A549 treated with GW870086 at 1 μM for 4 hours (cell line): ENCODE measurements around the gene NRF1. TPM values are rescaled to one million over a fixed set of nuclear protein-coding genes. Genes with fewer than 3 reads are reported as not detected.

Experiments used
- total RNA-seq: library from RNA; stranded (reverse); fragments of 200-300 nt; extraction: Qiagen RNA extraction; gene quantifications from 5 replicates; pipeline ENCODE4 v1.2.3, GENCODE V29; 2022; ENCODE audit warnings: low read depth

NRF1 gene
- 9.0 to 12.3 TPM (median 11.1 TPM) in 5 replicates for total RNA-seq

DNA sequence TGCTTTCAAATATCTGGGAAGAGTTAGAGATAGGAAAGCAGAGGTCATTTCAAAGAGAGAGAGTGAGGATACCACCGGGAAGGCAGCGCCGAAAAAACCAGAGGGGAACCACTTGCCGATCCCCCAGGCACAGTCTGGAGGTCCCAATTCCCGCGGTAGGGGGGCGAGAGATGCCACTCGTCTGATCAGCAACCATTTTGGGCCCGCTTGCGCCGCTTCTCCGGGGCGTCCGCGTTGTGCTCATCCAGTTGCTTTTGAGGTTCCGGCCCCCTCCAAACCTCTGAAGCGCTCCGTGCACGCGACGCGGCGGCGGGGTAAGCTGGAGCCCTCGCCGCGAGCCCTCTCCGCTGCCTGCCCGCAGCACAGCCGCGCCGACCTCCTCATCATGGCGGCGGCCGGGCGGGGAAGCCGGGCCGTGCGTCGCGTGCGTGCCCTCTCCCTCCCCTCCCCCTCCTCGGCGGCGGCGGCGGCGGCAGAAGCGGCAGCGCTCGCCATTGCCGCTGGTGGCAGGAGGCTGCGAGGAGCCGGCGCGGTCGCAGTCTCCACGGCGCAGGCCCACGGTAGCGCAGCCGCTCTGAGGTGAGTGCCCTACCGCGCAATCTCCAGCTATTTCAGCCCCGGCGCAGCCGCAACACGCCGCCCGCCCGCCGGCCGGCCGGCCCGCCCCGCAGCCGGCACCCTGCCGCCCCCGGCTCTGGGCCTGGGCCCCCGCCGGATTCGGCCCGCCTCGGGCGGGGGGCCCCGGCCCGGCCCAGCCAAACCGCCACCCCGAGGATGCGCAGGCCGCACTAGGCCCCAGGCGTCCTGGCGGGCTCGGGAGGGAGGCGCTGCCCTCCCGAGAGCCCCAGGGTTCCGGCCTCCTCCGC, at the start of gene NRF1:
Gene NRF1, plus strand, starts transcription at position 475 of the 866 bp plus-strand sequence. CDS start 45,632 bp downstream, outside the sequence.

Other genes with a start within 250 kb of the NRF1 start
- gene STRIP2, start 177.3 kb upstream of the NRF1 start, total RNA-seq, result 5.6 to 9.8 TPM (median 8.7 TPM) in 5 replicates
- gene SMKR1, start 109.2 kb upstream of the NRF1 start, total RNA-seq, result 7.9 to 10.8 TPM (median 10.1 TPM) in 5 replicates